Stimulated activated CD8-positive, alpha-beta memory T cell treated with anti-CD3 and anti-CD28 coated beads, Interleukin-4, amount 100 ng/mL, for 48 hours (primary cell): ENCODE measurements around the gene KATNAL1.

Experiments
- DNase-seq: peaks from one replicate; pipeline ENCODE4 v3.0.0-alpha.2; 2020

The KATNAL1 gene

GRCh38 chr13:30158774-30159445 is 148.4 kb downstream of the KATNAL1 start:
- DNase-seq = no peak

- no peak for DNase-seq
Measured at GRCh38 chr13:30157616-30157993, 149.7 kb downstream of the KATNAL1 start.

- DNase-seq = no peak
Measured at GRCh38 chr13:30156826-30157615, 150.3 kb downstream of the KATNAL1 start.

GRCh38 chr13:30156270-30156669 is 151.1 kb downstream of the KATNAL1 start:
- no peak for DNase-seq

GRCh38 chr13:30154931-30155330 is 152.4 kb downstream of the KATNAL1 start:
- no peak for DNase-seq

- DNase-seq = no peak
Measured at GRCh38 chr13:30154531-30154930, 152.8 kb downstream of the KATNAL1 start.

GRCh38 chr13:30153545-30154426 is 153.6 kb downstream of the KATNAL1 start:
- no peak for DNase-seq
